ENCODE results near the gene CRB1. TPM values are rescaled to one million over a fixed set of nuclear protein-coding genes. Genes with fewer than 3 reads are reported as not detected.

Gene CRB1
- total RNA-seq, 1 experiment from 2014 or later: not detected

DNA sequence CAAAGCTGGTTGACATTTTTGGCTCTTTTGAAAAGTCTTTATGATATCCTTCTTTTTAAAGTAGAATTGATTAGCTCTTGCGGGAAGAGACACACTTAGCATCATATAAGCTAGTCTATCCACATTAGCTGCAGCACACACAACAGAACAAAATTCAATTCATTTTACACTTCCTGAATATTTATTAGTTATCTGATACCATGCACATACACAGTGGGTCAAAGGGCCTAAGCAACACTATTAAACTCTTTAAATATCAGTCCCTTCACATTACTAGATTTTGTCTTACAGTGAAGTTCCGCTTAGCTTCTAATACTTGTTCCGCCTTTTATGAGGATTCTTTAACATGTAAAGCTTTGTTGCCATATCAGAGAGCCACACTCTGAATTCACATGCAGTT lies 169.5 kb downstream of the CRB1 start:
- WGBS (ENCODE audit: extremely low coverage, insufficient read length, low lambda C conversion rate): no CpG with 5 or more reads among the region's 3 CpGs
- H3K4me1 Mint-ChIP-seq: peaks cover 54 to 60% of the 10 kb centered on the region in 2 experiments

More for the DNA sequence above, 169.5 kb downstream of the CRB1 start:
- TF ChIP-seq, protein P1, sequence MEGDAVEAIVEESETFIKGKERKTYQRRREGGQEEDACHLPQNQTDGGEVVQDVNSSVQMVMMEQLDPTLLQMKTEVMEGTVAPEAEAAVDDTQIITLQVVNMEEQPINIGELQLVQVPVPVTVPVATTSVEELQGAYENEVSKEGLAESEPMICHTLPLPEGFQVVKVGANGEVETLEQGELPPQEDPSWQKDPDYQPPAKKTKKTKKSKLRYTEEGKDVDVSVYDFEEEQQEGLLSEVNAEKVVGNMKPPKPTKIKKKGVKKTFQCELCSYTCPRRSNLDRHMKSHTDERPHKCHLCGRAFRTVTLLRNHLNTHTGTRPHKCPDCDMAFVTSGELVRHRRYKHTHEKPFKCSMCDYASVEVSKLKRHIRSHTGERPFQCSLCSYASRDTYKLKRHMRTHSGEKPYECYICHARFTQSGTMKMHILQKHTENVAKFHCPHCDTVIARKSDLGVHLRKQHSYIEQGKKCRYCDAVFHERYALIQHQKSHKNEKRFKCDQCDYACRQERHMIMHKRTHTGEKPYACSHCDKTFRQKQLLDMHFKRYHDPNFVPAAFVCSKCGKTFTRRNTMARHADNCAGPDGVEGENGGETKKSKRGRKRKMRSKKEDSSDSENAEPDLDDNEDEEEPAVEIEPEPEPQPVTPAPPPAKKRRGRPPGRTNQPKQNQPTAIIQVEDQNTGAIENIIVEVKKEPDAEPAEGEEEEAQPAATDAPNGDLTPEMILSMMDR (conservative IDR thresholded peaks at IDR 0.05): no peak
- H2BK5ac ChIP-seq (ENCODE audit: insufficient read length, low read length): no peak overlapping the region
- H2AK5ac ChIP-seq (ENCODE audit: insufficient read length, low read length): no peak overlapping the region
- H2BK15ac ChIP-seq (ENCODE audit: low read depth, low read length): no peak overlapping the region
- Mint-ChIP-seq H3K27me3 (ENCODE audit: low read depth) (no peaks in the 10 kb centered on the region), H3K9me3 (no peaks in the 10 kb centered on the region), H3K27ac (peak overlapping the region in 1 of 3 experiments; percentile 76; a peak in 1 of 7 replicates), H3K4me3 (no peak overlapping the region), H3K36me3 (ENCODE audit: insufficient read depth in 1 of 3, low read depth in 3 of 3) (no peaks in the 10 kb centered on the region)
- no peak overlapping the region for H3K4ac ChIP-seq (ENCODE audit: low read depth, low read length)
- H4K91ac ChIP-seq (ENCODE audit: insufficient read length, low read depth, low read length): no peak overlapping the region
- no peak overlapping the region for H3K9ac ChIP-seq (ENCODE audit: extremely low read depth, insufficient read length, low read length)
- H3K9me3 ChIP-seq (ENCODE audit: control insufficient read depth, low read depth, low read length): no peaks in the 10 kb centered on the region
- no peaks in the 10 kb centered on the region for H3K23me2 ChIP-seq (ENCODE audit: insufficient read length, low read depth, low read length, poor library complexity, severe bottlenecking)
- H3K79me1 ChIP-seq (ENCODE audit: insufficient read depth, low read depth, low read length, poor library complexity, severe bottlenecking): no peaks in the 10 kb centered on the region
- H2BK12ac ChIP-seq (ENCODE audit: insufficient read length, low read depth, low read length): no peak overlapping the region
- peak overlapping the region; percentile 43 for H3K27ac ChIP-seq (ENCODE audit: insufficient read length, low read depth, low read length)
- H4K20me1 ChIP-seq (ENCODE audit: control insufficient read depth, insufficient read depth, insufficient read length): no peaks in the 10 kb centered on the region
- H3K18ac ChIP-seq (ENCODE audit: insufficient read length, low read depth, low read length): no peak overlapping the region
- H3T11ph ChIP-seq (ENCODE audit: low read length): no peak overlapping the region
- no peaks in the 10 kb centered on the region for H3K27me3 ChIP-seq (ENCODE audit: insufficient read depth, low read length)
- no peak overlapping the region for H3K4me2 ChIP-seq (ENCODE audit: insufficient read depth, insufficient read length, low read length)
- H2AFZ ChIP-seq (ENCODE audit: low read length): no peak overlapping the region
- H3K14ac ChIP-seq (ENCODE audit: insufficient read depth, low read length): no peak overlapping the region
- DNase-seq: no peak
- H4K5ac ChIP-seq (ENCODE audit: insufficient read length, low read depth, low read length): no peak overlapping the region
- H3K79me2 ChIP-seq (ENCODE audit: insufficient read depth, low read length): no peaks in the 10 kb centered on the region
- H3K56ac ChIP-seq (ENCODE audit: insufficient read length, low read depth, low read length): no peak overlapping the region
- no peak overlapping the region for H2BK20ac ChIP-seq (ENCODE audit: low read depth, low read length, poor library complexity, severe bottlenecking)
- peaks cover 19% of the 10 kb centered on the region; the same call in 1 of the 2 replicates for H3K4me1 ChIP-seq (ENCODE audit: insufficient read depth, low read length)
- no peak overlapping the region for H4K8ac ChIP-seq (replicated peaks; ENCODE audit: insufficient read length, low read depth, low read length)
- no peak overlapping the region for H2BK120ac ChIP-seq (ENCODE audit: low read depth, low read length, poor library complexity, severe bottlenecking)
- H3K23ac ChIP-seq (ENCODE audit: insufficient read length, low read depth, low read length): no peak overlapping the region
